Activated naive CD4-positive, alpha-beta T cell treated with anti-CD3 and anti-CD28 coated beads for 36 hours (primary cell): Measurements from ENCODE around the gene SIX6. TPM values are rescaled to one million over a fixed set of nuclear protein-coding genes. Genes with fewer than 3 reads are reported as not detected.

ENCODE experiments used
- CTCF ChIA-PET: fragments of 350-600 bp; sonication (Branson Sonifier 250); formaldehyde crosslinking; loops from one replicate; lab custom pipeline; 2021; ENCODE audit warnings: antibody characterized with exemption; lab: Charles Lee
- DNase-seq: peaks from one replicate; pipeline ENCODE4 v3.0.0-alpha.2; 2020
- H3K27ac Mint-ChIP-seq: one replicate; pipeline ENCODE4 v1.8.0; 2021; ENCODE audit warnings: mild to moderate bottlenecking, mixed read lengths
- H3K27me3 Mint-ChIP-seq: one replicate; pipeline ENCODE4 v1.8.0; 2021; ENCODE audit warnings: low read depth, mixed read lengths
- H3K36me3 Mint-ChIP-seq: one replicate; pipeline ENCODE4 v1.8.0; 2021; ENCODE audit warnings: low read depth, mixed read lengths
- H3K4me1 Mint-ChIP-seq: one replicate; pipeline ENCODE4 v1.8.0; 2021; ENCODE audit warnings: low read depth, mixed read lengths
- H3K4me3 Mint-ChIP-seq: one replicate; pipeline ENCODE4 v1.8.0; 2021; ENCODE audit warnings: mild to moderate bottlenecking, moderate library complexity, mixed read lengths
- H3K9me3 Mint-ChIP-seq: one replicate; pipeline ENCODE4 v1.8.0; 2021; ENCODE audit warnings: mixed read lengths
- intact Hi-C: fragments of 100-400 bp; cut with micrococcal nuclease; formaldehyde crosslinking; loops from one replicate; pipeline ENCODE4 v1.15.1; 2023
- total RNA-seq, 2 experiments: library from RNA; stranded (reverse); gene quantifications; one replicate each; pipeline ENCODE4 v1.2.3, GENCODE V29; 2021

SIX6 gene
- total RNA-seq, 2 experiments from 2014 or later: not detected

DNA sequence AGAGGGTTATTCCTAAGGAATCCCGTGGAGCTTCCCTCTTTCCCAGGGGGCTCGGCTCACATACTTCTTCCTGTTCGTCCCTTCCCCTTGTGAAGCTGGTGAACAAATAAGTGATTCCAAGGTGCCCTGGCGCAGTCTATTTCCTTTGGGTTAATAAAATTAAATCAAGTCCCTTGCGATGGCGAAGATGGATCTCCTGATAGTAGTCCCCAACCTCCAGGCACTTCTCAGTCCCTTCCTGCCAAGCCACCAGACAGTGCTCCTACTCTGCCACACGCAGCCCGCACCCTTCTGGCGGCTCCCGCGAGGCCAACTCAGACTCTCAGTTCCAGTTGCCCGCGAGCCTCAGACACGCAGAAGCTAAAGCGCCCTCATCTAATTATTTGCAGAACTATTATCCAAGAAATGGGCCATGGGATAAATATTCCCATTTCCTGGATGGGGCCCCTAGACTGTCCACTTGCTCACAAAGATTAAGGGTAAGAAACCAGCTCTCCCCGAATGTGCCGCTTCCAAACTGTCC, 2.4 kb upstream of the SIX6 start:
- Mint-ChIP-seq H3K9me3 (no peaks in the 10 kb centered on the region), H3K27me3 (peaks cover 79% of the 10 kb centered on the region), H3K4me3 (no peak overlapping the region), H3K4me1 (peaks cover 30% of the 10 kb centered on the region), H3K36me3 (no peaks in the 10 kb centered on the region), H3K27ac (no peak overlapping the region)
- CTCF ChIA-PET: no interaction called here
- no peak for DNase-seq
- intact Hi-C loops: loop anchor here (2.0 to 10.0 kb wide), 2 partner anchors 22 to 312 kb away; no protein-coding TSS in a partner anchor

DNA sequence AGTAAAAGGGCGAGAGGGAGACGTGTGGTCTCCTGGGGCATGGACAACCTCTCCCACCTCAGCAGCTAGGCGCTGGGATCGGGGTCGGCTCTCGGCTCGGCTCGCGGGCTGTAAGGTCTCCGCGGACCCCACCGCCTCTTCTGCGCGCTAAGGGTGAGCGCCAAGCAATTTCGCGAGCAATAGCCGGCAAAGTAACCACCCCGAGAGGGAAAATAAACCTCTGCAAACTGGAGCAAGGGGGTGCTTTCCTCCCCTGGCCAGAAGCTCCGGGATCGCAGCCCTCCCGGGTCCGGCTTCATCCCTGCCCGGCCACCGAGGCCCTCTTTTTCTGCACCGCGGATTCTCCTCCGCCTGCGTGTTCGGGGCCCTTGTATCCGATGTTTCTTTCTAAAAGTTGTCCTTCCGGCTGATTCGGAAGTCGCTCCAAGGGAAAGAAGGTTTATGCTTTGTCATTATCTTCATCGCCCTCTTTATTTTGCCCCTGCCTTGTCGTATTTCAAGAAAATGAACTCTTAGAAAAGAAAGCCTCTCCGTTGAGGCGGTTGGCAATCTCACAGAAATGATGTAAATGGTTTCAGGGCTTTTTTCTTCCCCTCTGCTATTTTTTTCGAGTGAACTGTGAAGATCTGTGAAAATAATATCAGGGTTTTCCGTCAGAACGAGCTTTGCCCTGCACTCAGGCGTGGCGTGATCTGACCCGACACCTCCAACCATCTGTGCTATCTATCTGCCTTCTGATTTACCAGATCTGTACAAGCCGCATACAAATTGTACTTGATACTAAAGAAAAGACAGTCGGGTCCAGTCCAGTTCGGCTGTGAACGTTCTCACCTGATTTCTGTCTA, 1.7 kb upstream of the SIX6 start:
- no peak overlapping the region for H3K4me3 Mint-ChIP-seq
- H3K4me1 Mint-ChIP-seq: peaks cover 30% of the 10 kb centered on the region
- DNase-seq: no peak
- H3K9me3 Mint-ChIP-seq: no peaks in the 10 kb centered on the region
- intact Hi-C loops: loop anchor here (2.0 to 10.0 kb wide), 2 partner anchors 22 to 312 kb away; no protein-coding TSS in a partner anchor
- no peaks in the 10 kb centered on the region for H3K36me3 Mint-ChIP-seq
- peaks cover 78% of the 10 kb centered on the region for H3K27me3 Mint-ChIP-seq
- no peak overlapping the region for H3K27ac Mint-ChIP-seq
- CTCF ChIA-PET: no interaction called here

DNA sequence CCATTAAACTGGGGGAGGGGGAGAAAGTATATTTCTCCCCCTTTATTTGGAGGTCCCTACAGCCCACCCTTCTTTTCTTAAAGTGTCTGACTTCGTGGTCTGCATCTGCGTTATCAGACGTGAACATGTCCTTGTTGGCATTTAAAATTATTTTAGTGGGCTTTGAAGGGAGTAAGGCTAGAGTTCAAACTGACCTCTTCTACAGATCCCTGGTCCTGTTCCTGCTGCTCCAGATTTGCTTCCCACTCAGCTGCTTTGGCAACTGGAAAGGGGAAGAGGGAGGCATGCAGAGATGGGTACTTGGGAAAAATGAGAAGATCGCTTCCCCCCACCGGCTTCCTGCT, 611 bp upstream of the SIX6 start:
- no peak overlapping the region for H3K27ac Mint-ChIP-seq
- intact Hi-C loops: loop anchor here (10.0 kb wide), 1 partner anchor 314 kb away; no protein-coding TSS in a partner anchor

DNA sequence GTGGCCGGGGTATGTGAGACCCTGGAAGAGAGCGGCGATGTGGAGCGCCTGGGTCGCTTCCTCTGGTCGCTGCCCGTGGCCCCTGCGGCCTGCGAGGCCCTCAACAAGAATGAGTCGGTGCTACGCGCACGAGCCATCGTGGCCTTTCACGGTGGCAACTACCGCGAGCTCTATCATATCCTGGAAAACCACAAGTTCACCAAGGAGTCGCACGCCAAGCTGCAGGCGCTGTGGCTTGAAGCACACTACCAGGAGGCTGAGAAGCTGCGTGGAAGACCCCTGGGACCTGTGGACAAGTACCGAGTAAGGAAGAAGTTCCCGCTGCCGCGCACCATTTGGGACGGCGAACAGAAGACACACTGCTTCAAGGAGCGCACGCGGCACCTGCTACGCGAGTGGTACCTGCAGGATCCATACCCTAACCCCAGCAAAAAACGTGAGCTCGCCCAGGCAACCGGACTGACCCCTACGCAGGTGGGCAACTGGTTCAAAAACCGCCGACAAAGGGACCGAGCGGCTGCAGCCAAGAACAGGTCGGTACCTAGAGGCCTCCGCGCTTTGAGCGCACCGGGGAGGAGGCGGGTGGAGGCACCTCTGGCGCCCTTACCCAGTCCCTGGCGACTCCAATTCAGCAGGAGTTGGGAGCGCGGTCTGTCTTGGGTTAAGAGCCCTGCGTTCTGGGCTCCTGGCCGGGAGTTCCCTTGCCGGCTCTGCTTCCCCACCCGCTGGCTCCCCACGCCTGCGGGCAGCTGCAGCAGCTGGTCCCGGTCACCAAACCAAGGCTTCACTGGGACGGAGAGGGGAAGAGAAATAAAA, 700 bp downstream of the SIX6 start:
- CTCF ChIA-PET: no interaction called here
- H3K4me1 Mint-ChIP-seq: peaks cover 33% of the 10 kb centered on the region
- intact Hi-C loops: loop anchor here (5.0 to 10.0 kb wide), 2 partner anchors 262 to 315 kb away; partner anchors contain the start of gene PPM1A
- H3K36me3 Mint-ChIP-seq: no peaks in the 10 kb centered on the region
- H3K4me3 Mint-ChIP-seq: no peak overlapping the region
- no peak overlapping the region for H3K27ac Mint-ChIP-seq
- no peaks in the 10 kb centered on the region for H3K9me3 Mint-ChIP-seq
- no peak for DNase-seq
- H3K27me3 Mint-ChIP-seq: peaks cover 83% of the 10 kb centered on the region

More for the DNA sequence above, 611 bp upstream of the SIX6 start:
- H3K4me1 Mint-ChIP-seq: peaks cover 30% of the 10 kb centered on the region
- H3K27me3 Mint-ChIP-seq: peaks cover 82% of the 10 kb centered on the region
- CTCF ChIA-PET: no interaction called here
- no peak for DNase-seq
- H3K4me3 Mint-ChIP-seq: no peak overlapping the region
- no peaks in the 10 kb centered on the region for H3K36me3 Mint-ChIP-seq
- no peaks in the 10 kb centered on the region for H3K9me3 Mint-ChIP-seq

DNA sequence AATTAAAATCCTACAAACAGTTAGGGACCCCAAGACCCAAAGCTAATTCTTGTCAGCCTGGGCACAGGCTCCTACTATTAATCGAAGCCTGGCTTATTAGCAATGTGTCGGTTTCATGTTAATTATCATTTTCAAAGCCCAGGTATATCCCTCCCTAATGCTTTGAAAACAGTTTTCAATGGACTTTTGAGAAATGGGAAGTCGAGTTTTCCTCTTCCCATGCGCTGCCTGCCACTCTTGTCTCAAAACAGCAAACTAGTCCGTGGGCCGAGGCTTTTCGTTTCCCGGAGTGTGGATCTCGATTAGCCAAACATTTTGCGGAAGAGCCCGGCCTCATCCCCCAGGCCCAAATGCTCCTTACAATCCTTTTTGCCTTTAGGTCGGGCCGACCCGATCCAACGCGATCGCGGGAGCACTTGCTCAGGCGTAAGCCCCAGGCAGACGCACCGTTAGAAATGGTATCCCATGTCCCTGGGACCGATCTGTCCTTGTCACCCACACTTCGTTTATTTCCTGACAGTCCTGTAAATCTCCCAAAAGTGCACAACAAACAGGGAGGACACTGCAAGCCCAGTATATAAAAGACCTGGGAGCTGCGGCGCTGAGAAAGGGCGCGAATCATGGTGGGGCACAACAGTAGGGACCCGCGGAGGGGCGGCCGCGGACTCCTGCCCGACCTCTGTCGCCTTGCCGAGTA, 1.5 kb downstream of the SIX6 start:
- CTCF ChIA-PET: no interaction called here
- DNase-seq: no peak
- intact Hi-C loops: loop anchor here (5.0 kb wide), 1 partner anchor 263 kb away; the partner anchor contains the start of gene PPM1A
- Mint-ChIP-seq H3K4me3 (no peak overlapping the region), H3K9me3 (no peaks in the 10 kb centered on the region), H3K27ac (no peak overlapping the region), H3K4me1 (peaks cover 35% of the 10 kb centered on the region), H3K27me3 (peaks cover 82% of the 10 kb centered on the region), H3K36me3 (no peaks in the 10 kb centered on the region)

DNA sequence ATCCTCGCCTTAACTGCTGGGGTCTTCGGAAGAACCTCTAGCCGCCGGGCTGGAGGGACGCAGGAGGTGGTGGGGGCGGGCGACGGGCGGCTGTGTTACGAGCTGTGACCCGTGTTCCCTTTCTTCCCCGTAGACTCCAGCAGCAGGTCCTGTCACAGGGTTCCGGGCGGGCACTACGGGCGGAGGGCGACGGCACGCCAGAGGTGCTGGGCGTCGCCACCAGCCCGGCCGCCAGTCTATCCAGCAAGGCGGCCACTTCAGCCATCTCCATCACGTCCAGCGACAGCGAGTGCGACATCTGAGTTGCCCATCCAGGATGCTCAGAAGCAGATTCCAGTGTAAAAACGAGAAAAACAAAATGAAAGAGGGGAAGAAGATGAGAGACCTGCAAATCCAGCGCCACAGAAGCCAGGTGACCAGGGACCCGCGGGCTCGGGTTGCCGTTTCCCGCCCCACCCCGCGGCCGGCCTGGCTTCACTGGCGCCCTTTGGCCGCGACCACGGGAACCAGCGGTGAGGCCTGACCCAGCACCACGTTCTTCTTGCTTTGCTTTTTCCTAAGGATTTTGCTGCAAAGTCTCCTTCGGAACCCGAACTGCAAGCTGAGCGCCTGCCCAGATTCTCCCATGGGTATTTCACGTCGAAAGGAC, 2.1 kb downstream of the SIX6 start:
- no peak overlapping the region for H3K27ac Mint-ChIP-seq
- peaks cover 81% of the 10 kb centered on the region for H3K27me3 Mint-ChIP-seq
- no peaks in the 10 kb centered on the region for H3K9me3 Mint-ChIP-seq
- H3K36me3 Mint-ChIP-seq: no peaks in the 10 kb centered on the region
- H3K4me3 Mint-ChIP-seq: peak overlapping the region; percentile 27
- intact Hi-C loops: loop anchor here (5.0 kb wide), 1 partner anchor 264 kb away; the partner anchor contains the start of gene PPM1A
- peaks cover 39% of the 10 kb centered on the region for H3K4me1 Mint-ChIP-seq
- CTCF ChIA-PET: interaction anchor here (0.6 kb wide), 1 partner anchor 177 kb away, joined by 3 read pairs; no protein-coding TSS in a partner anchor
- DNase-seq: no peak

DNA sequence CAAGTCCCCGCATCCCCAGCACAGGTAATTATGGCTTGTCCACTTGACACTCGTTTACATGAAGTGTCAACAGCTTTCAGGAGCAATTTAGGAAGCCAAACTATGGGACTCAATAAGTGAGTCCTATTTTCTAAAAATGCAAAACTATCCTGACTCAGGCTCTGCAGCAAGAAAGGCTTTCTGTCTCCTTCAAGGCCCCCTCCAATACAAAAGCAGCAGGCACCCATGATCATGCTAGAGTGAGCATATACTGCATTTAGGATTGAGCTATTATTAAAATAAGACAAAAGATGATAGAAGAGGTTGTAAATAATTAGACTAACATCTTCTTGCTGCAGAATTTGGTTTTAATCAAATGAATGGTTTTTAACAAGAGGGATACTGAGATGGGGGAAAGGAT, 3.2 kb downstream of the SIX6 start:
- H3K4me3 Mint-ChIP-seq: no peak overlapping the region
- H3K9me3 Mint-ChIP-seq: no peaks in the 10 kb centered on the region
- no peak for DNase-seq
- peaks cover 80% of the 10 kb centered on the region for H3K27me3 Mint-ChIP-seq
- H3K4me1 Mint-ChIP-seq: peaks cover 38% of the 10 kb centered on the region
- H3K27ac Mint-ChIP-seq: no peak overlapping the region
- CTCF ChIA-PET: interaction anchor here (1.2 kb wide), 1 partner anchor 16 kb away, joined by 3 read pairs; no protein-coding TSS in a partner anchor
- H3K36me3 Mint-ChIP-seq: no peaks in the 10 kb centered on the region
- intact Hi-C loops: loop anchor here (2.0 to 5.0 kb wide), 2 partner anchors 135 to 265 kb away; partner anchors contain the start of gene PPM1A

DNA sequence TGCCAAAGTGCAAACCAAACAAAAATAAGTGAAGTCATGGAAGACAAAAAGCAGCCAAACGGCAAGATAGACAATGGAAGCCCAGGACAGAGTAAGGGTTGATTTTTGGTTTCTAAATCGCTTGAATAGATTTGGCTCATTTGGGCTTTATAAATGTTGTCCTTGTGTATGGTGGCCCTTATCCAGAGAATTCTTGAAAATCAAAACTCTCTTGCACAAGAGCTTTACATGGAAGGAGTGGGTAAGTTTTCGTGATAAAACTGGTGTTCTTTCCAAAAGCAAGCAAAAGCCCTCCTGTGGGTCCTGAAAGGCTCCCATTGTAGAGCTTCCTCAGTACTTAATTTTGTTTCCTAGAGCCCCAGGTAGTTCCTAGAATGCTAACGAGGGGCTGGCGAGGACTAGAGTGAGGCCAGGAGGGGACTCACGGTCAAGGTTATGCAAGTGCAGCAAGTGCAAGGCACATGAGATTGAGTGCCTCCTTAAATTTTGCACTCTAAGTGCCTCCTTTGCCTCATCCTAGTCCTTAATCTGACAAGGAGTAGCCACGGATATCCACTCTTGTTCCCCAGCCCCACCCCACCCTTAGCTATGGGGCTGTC, 4.1 kb downstream of the SIX6 start:
- Mint-ChIP-seq H3K4me3 (no peak overlapping the region), H3K9me3 (no peaks in the 10 kb centered on the region), H3K4me1 (peaks cover 30% of the 10 kb centered on the region), H3K27ac (no peak overlapping the region), H3K36me3 (no peaks in the 10 kb centered on the region), H3K27me3 (peaks cover 77% of the 10 kb centered on the region)
- no peak for DNase-seq
- CTCF ChIA-PET: interaction anchor here (1.0 to 1.2 kb wide), 2 partner anchors 17 to 137 kb away, joined by 3 read pairs; no protein-coding TSS in a partner anchor
- intact Hi-C loops: loop anchor here (2.0 to 5.0 kb wide), 2 partner anchors 134 to 266 kb away; partner anchors contain the start of gene PPM1A

DNA sequence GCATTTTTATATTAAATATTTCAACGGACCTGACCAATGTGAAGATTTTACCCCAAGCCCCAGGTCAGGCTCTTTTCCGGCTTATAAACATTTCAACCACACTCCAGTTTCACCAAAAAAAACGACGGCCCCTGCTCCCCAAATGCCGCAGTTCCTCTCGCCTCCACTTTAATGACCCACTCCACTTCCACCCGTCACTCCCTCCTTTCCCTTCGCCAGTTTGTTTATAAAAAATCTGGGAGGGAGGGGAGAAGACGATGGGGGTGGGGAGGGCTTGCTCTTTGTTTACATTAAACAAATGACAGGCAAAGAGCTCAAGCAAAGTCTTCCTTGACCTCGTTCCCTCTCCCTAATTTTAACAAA, 5.4 kb downstream of the SIX6 start:
- H3K36me3 Mint-ChIP-seq: no peaks in the 10 kb centered on the region
- DNase-seq: no peak
- CTCF ChIA-PET: no interaction called here
- peak overlapping the region; percentile 49 for H3K4me3 Mint-ChIP-seq
- peaks cover 25% of the 10 kb centered on the region for H3K4me1 Mint-ChIP-seq
- H3K9me3 Mint-ChIP-seq: no peaks in the 10 kb centered on the region
- intact Hi-C loops: loop anchor here (2.0 to 5.0 kb wide), 2 partner anchors 184 to 267 kb away; partner anchors contain the start of gene PPM1A
- peaks cover 67% of the 10 kb centered on the region for H3K27me3 Mint-ChIP-seq
- no peak overlapping the region for H3K27ac Mint-ChIP-seq

DNA sequence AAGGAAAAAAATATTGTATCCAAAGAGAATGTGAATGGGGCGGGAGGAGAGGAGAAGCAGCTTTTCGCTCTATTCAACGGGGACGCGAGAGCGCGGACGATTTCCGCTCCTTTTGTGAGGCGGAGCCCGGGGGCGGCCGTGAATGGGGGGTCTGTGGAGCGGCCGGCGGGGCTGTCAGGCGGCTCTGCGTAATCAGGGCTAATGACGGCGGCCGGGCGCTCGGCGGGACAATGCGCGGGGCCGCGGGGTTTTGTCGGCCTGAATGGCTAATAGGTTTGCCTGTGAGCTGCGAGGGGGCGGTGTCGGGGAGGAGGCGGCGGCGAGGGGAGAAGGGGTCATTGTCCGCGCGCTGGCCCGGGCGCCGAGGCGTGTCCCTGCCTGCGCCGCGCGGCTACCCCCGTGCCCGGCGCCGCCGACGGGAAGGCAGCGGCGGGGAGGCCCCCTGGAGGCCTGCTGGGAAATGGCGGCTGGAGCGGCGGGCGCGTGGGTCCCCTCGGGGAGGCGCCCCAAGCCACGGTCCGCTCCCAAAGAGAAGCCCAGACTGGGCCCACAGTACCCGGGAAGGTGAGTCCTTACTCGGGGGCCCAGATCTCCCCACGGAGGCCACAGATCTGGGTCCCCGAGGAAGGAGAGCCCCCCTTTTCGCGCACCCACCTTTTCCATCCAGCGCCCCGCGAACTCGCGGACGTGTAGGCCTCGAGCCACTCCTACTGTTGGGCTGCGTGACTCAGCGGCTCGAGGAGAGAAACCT, 6.0 kb downstream of the SIX6 start:
- DNase-seq: no peak
- CTCF ChIA-PET: no interaction called here
- H3K27me3 Mint-ChIP-seq: peaks cover 62% of the 10 kb centered on the region
- H3K4me1 Mint-ChIP-seq: peaks cover 19% of the 10 kb centered on the region
- no peaks in the 10 kb centered on the region for H3K9me3 Mint-ChIP-seq
- H3K36me3 Mint-ChIP-seq: no peaks in the 10 kb centered on the region
- intact Hi-C loops: loop anchor here (2.0 to 5.0 kb wide), 3 partner anchors 163 to 268 kb away; partner anchors contain the start of gene PPM1A
- peak overlapping the region; percentile 49 for H3K4me3 Mint-ChIP-seq
- H3K27ac Mint-ChIP-seq: no peak overlapping the region
